DMS53 treated with DMSO at 0.1 percent for 48 hours (cell line): Measurements from ENCODE around the gene ACADM.
"Not testable (repeated sequence)": the region's sequence is repeated elsewhere in the genome, so short reads cannot be mapped to it uniquely, and the experiment has no call there.

Source experiments
- DNase-seq: peaks from one replicate; lab custom pipeline; 2025; ENCODE audit not compliant: unreplicated experiment; lab: John Stamatoyannopoulos, UW

ACADM gene

GRCh38 chr1:75724472-75725022, at the start of gene ACADM:
Gene ACADM, plus strand, starts transcription at chr1:75724709. Its CDS starts 79 bp downstream, at chr1:75724788.
- peak; percentile 89 for DNase-seq

GRCh38 chr1:75677443-75677842, 47.1 kb upstream of the ACADM start:
- DNase-seq, result no peak

GRCh38 chr1:75677964-75678363, 46.5 kb upstream of the ACADM start:
- DNase-seq, result not testable (repeated sequence)

- DNase-seq, result no peak
These were observed 34.0 kb upstream of the ACADM start for GRCh38 chr1:75690547-75690946.

- no peak for DNase-seq
These were observed 31.0 kb upstream of the ACADM start for GRCh38 chr1:75693551-75693950.

GRCh38 chr1:75696000-75696399, 28.5 kb upstream of the ACADM start:
- DNase-seq, result no peak

GRCh38 chr1:75707191-75707590, 17.3 kb upstream of the ACADM start:
- peak; percentile 60 for DNase-seq

- no peak for DNase-seq
These were observed 15.6 kb upstream of the ACADM start for GRCh38 chr1:75708910-75709309.

GRCh38 chr1:75710832-75711231, 13.7 kb upstream of the ACADM start:
- DNase-seq, result no peak

- DNase-seq, result no peak
These were observed 12.7 kb upstream of the ACADM start for GRCh38 chr1:75711846-75712245.

- DNase-seq, result no peak
These were observed 12.2 kb upstream of the ACADM start for GRCh38 chr1:75712306-75712705.

GRCh38 chr1:75719810-75720209, 4.7 kb upstream of the ACADM start:
- DNase-seq, result no peak

GRCh38 chr1:75720325-75720724, 4.2 kb upstream of the ACADM start:
- DNase-seq, result no peak

- no peak for DNase-seq
These were observed 3.7 kb upstream of the ACADM start for GRCh38 chr1:75720820-75721219.

GRCh38 chr1:75722246-75722645, 2.3 kb upstream of the ACADM start:
- DNase-seq, result not testable (repeated sequence)

- DNase-seq, result no peak
These were observed 1.5 kb upstream of the ACADM start for GRCh38 chr1:75722966-75723365.

GRCh38 chr1:75723989-75724471, 479 bp upstream of the ACADM start:
- DNase-seq, result peak; percentile 95

- no peak for DNase-seq
These were observed 757 bp downstream of the ACADM start for GRCh38 chr1:75725266-75725665.

GRCh38 chr1:75725861-75726361, 1.4 kb downstream of the ACADM start:
- no peak for DNase-seq

GRCh38 chr1:75727571-75727970, 3.1 kb downstream of the ACADM start:
- no peak for DNase-seq

GRCh38 chr1:75730432-75730831, 5.9 kb downstream of the ACADM start:
- no peak for DNase-seq

- DNase-seq, result no peak
These were observed 7.4 kb downstream of the ACADM start for GRCh38 chr1:75731881-75732280.

GRCh38 chr1:75732703-75733102, 8.2 kb downstream of the ACADM start:
- no peak for DNase-seq
